Central memory CD4-positive, alpha-beta T cell (primary cell): ENCODE data around the gene HMCN2.
"Not testable (repeated sequence)": the region's sequence is repeated elsewhere in the genome, so short reads cannot be mapped to it uniquely, and the experiment has no call there.

ENCODE experiments used
- DNase-seq: peaks from one replicate; pipeline ENCODE4 v3.0.0; 2022

The HMCN2 gene

DNA sequence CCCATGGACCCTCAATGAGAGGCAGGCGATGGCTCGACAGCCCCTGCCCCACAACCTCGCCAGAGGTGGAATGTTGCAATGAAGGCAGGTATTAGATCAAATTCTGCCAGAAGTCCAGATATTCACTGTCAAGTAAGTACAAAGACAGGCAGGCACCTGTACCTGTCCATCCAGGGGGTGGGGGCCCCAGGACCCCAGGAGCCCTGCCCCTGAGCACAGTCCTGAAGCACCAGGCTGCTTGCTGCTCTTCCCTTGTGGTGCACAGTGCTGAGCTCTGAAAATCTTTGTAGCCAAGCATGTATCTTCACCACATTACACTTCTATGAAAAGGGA is 26.2 kb upstream of the HMCN2 start:
- no peak for DNase-seq

DNA sequence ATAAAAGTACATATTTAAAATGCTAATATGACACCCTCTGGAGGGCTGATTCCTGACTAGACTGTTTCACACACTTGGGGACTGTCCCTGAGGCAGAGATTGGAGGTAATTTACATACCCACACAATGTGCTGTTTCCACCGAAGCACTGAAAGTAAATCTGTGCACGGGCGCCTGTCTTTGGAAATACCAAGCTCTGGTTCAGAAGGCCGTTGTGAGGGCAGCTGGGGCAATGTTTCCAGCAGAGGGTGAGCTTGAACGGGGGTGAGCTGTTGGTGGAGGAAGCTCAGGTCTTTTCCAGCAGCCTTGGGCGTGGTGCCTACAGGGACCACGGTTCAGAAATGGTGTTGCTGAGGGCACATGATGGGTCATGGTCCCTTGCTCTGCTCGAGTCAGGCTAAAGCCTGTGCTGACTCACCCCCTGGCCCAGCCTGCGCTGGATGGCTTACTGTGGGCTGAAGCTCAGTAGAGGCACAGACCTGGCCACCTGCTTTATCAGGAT is 25.8 kb upstream of the HMCN2 start:
- no peak for DNase-seq

DNA sequence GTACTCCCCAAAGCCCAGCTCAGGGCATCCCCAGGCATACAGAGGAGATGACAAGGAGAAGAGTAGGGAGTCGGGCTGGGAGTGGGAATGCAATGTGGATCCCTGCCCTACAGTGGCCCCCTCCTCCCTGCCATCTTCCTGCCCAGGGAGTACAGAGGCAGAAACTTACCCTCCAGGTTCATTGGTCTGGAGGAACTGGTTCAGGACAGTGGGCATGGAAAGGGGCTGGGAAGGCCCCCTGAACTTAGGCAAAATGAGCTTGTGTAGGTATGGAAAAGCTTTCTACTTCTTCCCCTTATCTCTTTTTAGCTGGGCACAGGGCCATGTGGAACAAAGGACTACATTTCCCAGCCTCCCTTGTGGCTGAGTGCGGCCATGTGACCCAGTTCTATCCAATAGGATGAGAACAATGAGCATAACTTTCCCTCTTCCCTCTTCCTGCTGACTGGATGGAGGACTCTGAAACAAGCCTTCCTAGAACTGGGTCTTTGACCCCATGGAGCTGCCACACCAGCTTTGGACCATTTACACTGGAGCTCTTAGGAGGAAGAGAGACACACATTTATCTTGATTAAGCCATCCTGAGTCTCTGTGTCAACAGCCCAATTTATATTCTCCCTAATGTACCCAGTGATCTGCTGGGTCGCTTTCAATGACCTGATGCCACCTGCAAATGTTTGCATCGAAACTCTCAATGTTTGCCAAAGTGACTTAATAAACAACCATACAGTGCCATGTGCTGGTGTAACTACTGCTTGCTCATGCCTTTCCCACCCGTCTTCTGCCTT is 25.0 kb upstream of the HMCN2 start:
- DNase-seq = peak; percentile 35

DNA sequence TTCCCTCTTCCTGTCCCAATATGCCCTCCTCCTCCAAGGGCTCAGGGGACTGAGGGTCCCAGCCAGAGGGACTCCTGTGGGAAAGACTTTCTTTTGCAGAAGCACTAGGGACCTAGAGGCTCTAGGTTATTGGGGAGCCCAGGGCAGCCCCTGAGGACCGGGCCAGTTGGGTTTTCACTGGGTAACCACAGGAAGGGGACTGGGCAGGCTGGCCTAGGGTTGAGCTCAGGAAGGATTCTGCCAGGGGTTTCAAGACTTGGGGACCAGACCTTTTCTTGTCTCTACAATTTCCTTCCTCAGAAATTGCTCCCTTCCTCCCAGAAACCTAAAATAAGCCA is 24.4 kb upstream of the HMCN2 start:
- no peak for DNase-seq

- DNase-seq = no peak
Observed at GRCh38 chr9:130242270-130243014, 23.1 kb upstream of the HMCN2 start.

DNA sequence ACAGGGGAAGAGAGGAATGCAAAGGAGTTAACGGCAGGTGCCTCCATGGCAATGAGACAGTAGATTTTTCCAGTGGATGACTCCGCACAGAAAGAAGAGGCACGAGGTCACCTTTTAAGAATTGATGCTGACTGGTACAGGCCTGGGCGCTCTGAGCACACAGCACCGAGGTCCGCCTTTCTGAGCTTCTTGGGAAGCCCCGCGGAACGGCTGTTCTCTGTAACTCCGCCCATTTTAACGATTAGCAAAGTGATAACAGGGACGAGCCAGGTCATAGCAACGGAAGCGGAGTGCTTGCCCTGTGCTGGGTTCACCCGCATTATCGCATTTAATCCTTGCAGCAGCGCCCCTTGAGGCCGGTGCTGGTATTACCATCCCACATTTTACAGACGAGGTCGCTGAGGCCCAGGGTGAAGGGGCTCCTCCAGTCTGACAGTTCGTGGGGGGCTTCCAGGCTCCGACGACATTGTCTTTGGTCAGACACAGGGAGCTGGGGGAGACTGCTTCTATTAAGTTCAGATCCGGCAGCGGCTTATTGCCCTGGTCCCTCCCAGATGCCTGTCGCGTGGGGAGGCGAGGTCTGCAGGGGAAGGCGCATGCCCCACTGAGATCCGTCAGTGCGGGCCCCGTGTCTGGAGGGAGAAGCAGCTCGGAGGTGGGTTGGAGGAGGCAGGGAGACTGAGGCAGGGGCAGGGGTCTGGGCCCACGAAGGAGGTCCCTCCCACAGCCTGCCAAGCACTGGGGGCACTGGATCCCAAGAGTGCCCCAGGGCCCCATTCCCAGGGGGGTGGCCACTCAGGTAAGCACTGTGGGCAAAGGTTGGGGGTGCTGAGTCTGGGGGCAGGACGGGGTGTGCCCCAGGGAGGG is 22.3 kb upstream of the HMCN2 start:
- DNase-seq = peak; percentile 66

- DNase-seq = no peak
Observed at GRCh38 chr9:130243882-130244170, 21.7 kb upstream of the HMCN2 start.

DNA sequence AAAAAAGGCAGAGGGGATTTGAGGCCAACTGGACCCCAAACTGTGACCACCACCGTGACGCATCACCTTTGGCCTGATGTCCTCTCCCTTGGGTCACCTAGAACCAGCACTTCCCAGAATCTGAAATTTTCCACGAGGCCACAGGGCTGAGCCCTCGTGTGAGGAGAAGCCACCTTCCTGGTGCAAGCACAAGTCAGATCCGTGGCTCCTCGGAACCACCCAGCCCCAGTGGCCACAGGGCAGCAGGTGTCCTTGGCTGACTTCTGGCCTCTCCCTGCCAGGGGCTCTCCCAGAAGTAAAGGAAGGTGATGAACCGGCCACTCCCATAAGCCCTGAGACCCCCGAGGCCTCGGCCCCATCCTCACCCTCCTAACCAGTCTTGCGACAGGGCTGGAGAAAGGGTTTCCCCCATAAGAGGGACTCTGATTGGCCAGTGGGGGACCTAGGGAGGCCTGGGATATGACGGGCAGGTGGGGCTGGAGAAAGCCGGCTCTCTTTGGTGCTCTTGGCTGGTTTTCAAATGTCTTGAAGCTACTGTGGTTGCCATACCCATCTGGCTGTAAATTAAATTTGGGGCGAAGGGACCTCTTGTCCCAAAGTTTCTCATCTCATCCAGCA is 20.9 kb upstream of the HMCN2 start:
- no peak for DNase-seq

- no peak for DNase-seq
Observed at GRCh38 chr9:130245474-130245873, 20.1 kb upstream of the HMCN2 start.

GRCh38 chr9:130246126-130246525 is 19.4 kb upstream of the HMCN2 start:
- DNase-seq = no peak

DNA sequence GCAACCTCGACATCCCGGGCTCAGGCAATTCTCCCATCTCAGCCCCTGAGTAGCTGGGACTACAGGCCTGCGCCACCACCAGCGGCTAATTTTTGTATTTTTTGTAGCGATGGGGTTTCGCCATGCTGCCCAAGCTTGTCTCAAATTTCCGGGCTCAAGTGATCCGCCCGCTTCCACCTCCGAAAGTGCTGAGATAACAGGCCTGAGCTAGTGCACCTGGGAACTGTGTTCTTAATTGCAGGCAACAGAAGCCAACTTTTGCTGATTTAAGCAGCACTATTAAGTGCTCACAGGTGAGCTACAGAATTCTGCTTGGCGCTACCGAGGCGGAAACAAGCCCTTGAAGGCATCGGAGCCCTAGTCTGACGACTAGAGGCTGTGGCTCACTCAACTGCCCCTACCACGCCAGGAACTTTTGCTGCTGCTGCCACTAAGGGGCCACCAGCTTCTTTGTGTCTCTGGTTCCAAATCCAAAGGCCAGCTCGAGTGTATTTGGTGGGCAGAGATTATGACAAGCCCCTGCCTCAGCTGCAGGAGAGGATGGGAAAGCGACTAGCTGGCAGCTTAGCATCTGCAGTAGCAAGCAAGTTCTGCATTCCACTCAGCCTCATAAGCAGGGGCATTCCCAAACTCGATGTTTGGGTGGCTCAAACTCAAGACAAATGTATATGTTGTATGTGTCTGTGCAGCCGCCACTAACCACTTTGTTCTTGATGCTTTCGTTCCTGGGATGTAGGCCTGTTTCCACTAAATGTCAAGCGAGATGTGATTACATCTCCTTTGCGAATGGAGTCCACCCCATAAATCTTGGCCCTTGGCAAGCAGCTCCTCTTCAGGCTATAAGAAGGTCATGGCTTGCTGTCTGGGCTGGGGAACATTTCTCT is 10.6 kb upstream of the HMCN2 start:
- DNase-seq = no peak

DNA sequence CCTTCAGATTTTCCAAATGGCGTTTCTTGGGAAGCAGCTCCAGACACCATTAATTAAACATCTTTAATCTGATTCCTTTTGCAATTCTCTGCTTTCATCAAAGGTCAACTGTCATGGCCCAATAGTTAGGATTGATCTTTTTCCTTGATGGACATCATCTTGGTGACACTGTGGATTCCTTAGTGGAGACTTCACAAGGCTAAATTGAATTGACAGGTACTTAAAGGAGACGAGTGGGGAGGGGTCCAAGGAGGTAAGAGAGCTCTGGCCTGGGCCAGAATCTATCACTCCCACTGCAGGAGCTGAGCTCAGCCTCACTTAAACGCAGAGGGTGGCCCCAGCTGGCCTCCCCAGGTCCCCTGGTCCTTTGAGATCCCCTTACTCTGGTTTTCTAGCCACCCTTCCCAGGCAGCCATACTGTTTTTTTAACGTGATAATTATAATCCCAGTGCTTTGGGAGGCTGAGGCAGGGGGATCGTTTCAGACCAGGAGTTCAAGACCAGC is 9.9 kb upstream of the HMCN2 start:
- no peak for DNase-seq

DNA sequence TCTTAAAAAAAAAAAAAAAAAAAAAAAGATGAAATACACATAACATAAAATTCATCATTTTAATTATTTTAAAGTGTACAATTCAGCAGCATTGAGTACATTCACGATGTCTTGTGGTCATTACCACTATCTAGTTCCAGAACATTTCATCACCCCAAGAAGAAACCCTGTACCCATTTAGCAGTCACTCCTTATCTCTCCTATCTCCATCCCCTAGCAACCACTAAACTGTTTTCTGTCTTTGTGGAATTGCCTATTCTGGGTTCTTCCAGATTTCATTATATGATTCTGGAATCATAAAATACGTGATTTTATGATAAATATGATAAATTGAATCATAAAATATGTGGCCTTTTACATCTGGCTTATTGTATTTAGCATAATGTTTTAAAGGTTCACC is 8.9 kb upstream of the HMCN2 start:
- DNase-seq = no peak

DNA sequence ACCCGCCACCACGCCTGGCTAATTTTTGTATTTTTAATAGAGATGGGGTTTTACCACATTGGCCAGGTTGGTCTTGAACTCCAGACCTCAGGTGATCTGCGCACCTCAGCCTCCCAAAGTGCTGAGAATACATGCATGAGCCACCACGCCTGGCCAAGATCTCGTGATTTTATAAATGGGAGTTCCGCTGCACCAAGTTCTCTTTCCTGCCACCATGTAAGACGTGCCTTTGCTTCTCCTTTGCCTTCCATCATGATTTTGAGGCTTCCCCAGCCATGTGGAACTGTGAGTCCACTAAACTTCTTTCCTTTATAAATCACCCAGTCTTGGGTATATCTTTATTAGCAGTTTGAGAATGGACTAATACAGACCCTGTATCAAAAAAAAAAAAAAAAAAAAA is 7.4 kb upstream of the HMCN2 start:
- DNase-seq = not testable (repeated sequence)

GRCh38 chr9:130259044-130259443 is 6.5 kb upstream of the HMCN2 start:
- no peak for DNase-seq

GRCh38 chr9:130260816-130261765 is 4.5 kb upstream of the HMCN2 start:
- DNase-seq = no peak

GRCh38 chr9:130262061-130262745 is 3.4 kb upstream of the HMCN2 start:
- no peak for DNase-seq

DNA sequence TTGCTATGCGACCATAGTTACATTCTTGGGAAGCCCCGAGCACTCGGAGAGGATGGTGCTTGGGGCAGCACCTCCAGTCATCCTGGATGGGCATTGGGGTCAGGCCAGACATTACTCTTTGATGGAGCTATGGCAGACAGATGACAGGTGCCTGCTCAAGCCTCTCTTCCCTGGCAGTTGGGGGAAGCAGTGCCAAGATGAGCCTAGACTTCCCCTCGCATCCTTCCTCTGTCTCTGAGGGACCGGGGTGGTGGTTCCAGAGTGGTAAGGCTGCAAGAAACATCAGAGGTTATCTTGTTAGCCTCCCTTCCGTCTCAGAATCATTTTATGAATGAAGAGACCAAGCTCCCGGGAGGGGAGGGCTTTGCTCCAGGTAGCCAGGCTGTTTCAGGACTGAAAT is 2.8 kb upstream of the HMCN2 start:
- no peak for DNase-seq

DNA sequence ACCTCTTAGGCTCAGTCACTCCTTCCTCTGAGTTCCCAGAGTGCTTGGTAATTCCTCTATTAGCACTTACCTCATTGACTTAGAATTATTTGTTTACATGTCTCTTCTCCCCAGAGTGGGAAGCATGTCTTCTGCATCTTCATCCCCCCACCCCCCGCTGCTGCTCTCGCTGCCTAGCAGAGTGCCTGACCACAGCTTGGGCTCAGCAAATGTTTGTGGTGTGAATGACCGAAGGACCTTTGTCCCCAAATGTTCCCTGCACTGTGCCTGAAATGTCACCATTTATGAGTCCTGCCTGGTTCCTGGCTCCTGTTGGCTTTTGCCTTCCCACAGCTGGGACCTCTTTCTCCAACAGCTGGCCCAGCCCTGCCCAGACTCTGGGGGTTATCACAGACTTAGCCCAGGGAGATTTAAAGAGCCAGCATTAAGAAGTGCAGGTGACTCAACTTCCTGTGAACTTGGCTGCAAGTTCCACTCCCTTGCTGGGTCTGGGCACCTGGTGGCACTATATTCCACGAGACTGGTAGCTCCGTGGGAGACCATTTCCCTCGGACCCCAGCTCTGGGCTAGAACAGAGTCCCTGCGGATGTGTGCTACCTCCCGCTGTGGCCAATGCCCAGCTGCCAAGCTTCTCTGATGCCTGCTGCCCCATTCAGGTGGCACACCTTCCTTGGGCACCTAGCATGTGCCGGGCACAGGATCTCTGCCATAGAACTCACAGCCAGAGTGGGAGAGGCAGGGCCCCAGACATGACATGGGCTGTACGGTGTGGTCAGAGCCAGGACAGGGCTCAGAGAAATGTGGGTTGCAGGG is 1.8 kb upstream of the HMCN2 start:
- DNase-seq = no peak
